Measurements from ENCODE around the gene TUSC7.

The TUSC7 gene

GRCh38 chr3:116702334-116702733 lies 7.2 kb upstream of the TUSC7 start:
- Histone ChIP-seq H3K4me1 (no peaks in the 10 kb centered on the region), H3K4me2 (no peak overlapping the region), H3K36me3 (no peaks in the 10 kb centered on the region), H3K9me3 (replicated peaks in 1 of 11) (no peaks in the 10 kb centered on the region), H4K20me1 (no peaks in the 10 kb centered on the region), H3K9ac (no peak overlapping the region), H3K4me3 (no peak overlapping the region), H3K27ac (no peak overlapping the region), H3K27me3 (no peaks in the 10 kb centered on the region)
- no peak for TF ChIP-seq Cebpa-rat (IDR thresholded peaks at IDR 0.05)

GRCh38 chr3:116707531-116707930 lies 2.0 kb upstream of the TUSC7 start:
- no peak overlapping the region for H3K4me2 ChIP-seq
- no peak overlapping the region for H3K4me3 ChIP-seq
- H3K9ac ChIP-seq = no peak overlapping the region
- H3K4me1 ChIP-seq = no peaks in the 10 kb centered on the region
- no peak overlapping the region for H3K27ac ChIP-seq
- no peaks in the 10 kb centered on the region for H4K20me1 ChIP-seq
- H3K36me3 ChIP-seq = no peaks in the 10 kb centered on the region
- no peaks in the 10 kb centered on the region for H3K27me3 ChIP-seq
- no peaks in the 10 kb centered on the region for H3K9me3 ChIP-seq (replicated peaks in 1 of 11)
- TF ChIP-seq Cebpa-rat (IDR thresholded peaks at IDR 0.05) = no peak

GRCh38 chr3:116716490-116716889 lies 6.9 kb downstream of the TUSC7 start:
- no peaks in the 10 kb centered on the region for H3K36me3 ChIP-seq
- no peak overlapping the region for H3K27ac ChIP-seq

GRCh38 chr3:116717566-116717965 lies 8.0 kb downstream of the TUSC7 start:
- Histone ChIP-seq H4K20me1 (no peaks in the 10 kb centered on the region), H3K4me3 (no peak overlapping the region), H3K4me1 (no peaks in the 10 kb centered on the region), H3K4me2 (no peak overlapping the region), H3K36me3 (no peaks in the 10 kb centered on the region), H3K27ac (no peak overlapping the region), H3K27me3 (no peaks in the 10 kb centered on the region), H3K9me3 (replicated peaks in 1 of 11) (no peaks in the 10 kb centered on the region), H3K9ac (no peak overlapping the region)
- TF ChIP-seq Cebpa-rat (IDR thresholded peaks at IDR 0.05) = no peak

More at GRCh38 chr3:116716490-116716889, 6.9 kb downstream of the TUSC7 start:
- no peak for TF ChIP-seq Cebpa-rat (IDR thresholded peaks at IDR 0.05)
- H3K4me1 ChIP-seq = no peaks in the 10 kb centered on the region
- H3K9ac ChIP-seq = no peak overlapping the region
- H4K20me1 ChIP-seq = no peaks in the 10 kb centered on the region
- H3K9me3 ChIP-seq (replicated peaks in 1 of 11) = no peaks in the 10 kb centered on the region
- no peak overlapping the region for H3K4me3 ChIP-seq
- no peaks in the 10 kb centered on the region for H3K27me3 ChIP-seq
- no peak overlapping the region for H3K4me2 ChIP-seq

- H3K4me3 ChIP-seq = no peak overlapping the region
- H3K4me2 ChIP-seq = no peak overlapping the region
- H3K27ac ChIP-seq = no peak overlapping the region
- H3K36me3 ChIP-seq = no peaks in the 10 kb centered on the region
- no peaks in the 10 kb centered on the region for H3K27me3 ChIP-seq
- H3K4me1 ChIP-seq = no peaks in the 10 kb centered on the region
- H3K9ac ChIP-seq = no peak overlapping the region
- no peaks in the 10 kb centered on the region for H4K20me1 ChIP-seq
- no peaks in the 10 kb centered on the region for H3K9me3 ChIP-seq (replicated peaks in 1 of 11)
- TF ChIP-seq Cebpa-rat (IDR thresholded peaks at IDR 0.05) = no peak
These were observed 18.9 kb downstream of the TUSC7 start for GRCh38 chr3:116728454-116728853.

GRCh38 chr3:116734243-116734642 lies 24.7 kb downstream of the TUSC7 start:
- no peak for TF ChIP-seq Cebpa-rat (IDR thresholded peaks at IDR 0.05)
- Histone ChIP-seq H3K27me3 (no peaks in the 10 kb centered on the region), H3K9me3 (replicated peaks in 1 of 11) (peaks cover 14 to 24% (median 18%) of the 10 kb centered on the region in 11 experiments), H3K4me1 (no peaks in the 10 kb centered on the region), H3K4me2 (no peak overlapping the region), H4K20me1 (no peaks in the 10 kb centered on the region), H3K36me3 (no peaks in the 10 kb centered on the region), H3K27ac (no peak overlapping the region), H3K9ac (no peak overlapping the region), H3K4me3 (no peak overlapping the region)

- no peaks in the 10 kb centered on the region for H3K27me3 ChIP-seq
- H3K27ac ChIP-seq = no peak overlapping the region
- no peak overlapping the region for H3K4me2 ChIP-seq
- no peak overlapping the region for H3K9ac ChIP-seq
- no peak for TF ChIP-seq Cebpa-rat (IDR thresholded peaks at IDR 0.05)
- H3K36me3 ChIP-seq = no peaks in the 10 kb centered on the region
- H3K9me3 ChIP-seq (replicated peaks in 1 of 11) = peaks cover 13 to 20% (median 16%) of the 10 kb centered on the region in 11 experiments
- no peaks in the 10 kb centered on the region for H4K20me1 ChIP-seq
- no peak overlapping the region for H3K4me3 ChIP-seq
- H3K4me1 ChIP-seq = no peaks in the 10 kb centered on the region
These were observed 30.1 kb downstream of the TUSC7 start for GRCh38 chr3:116739678-116740077.

DNA sequence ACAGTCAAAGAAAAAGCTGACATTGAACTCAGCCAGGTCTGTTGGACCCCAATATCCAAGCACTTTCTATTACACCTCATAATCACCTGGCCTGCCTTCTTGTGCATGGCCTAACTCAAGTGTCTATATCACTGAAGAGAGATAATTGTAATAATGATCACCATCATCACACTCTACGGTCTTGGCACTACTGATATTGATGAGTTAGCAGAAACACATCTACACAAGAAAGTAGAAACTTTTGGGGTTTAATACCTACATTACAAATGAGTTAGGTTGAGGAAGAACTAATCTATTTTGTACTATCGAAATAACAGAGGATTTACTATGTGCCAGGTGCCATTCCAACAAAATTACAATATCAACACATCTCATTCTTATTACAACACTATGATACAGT lies 30.7 kb downstream of the TUSC7 start:
- TF ChIP-seq Cebpa-rat (IDR thresholded peaks at IDR 0.05) = no peak
- H3K4me3 ChIP-seq = no peak overlapping the region
- H4K20me1 ChIP-seq = no peaks in the 10 kb centered on the region
- no peaks in the 10 kb centered on the region for H3K27me3 ChIP-seq
- no peaks in the 10 kb centered on the region for H3K4me1 ChIP-seq
- H3K9ac ChIP-seq = no peak overlapping the region
- H3K36me3 ChIP-seq = no peaks in the 10 kb centered on the region
- no peak overlapping the region for H3K4me2 ChIP-seq
- peaks cover 7 to 14% (median 10%) of the 10 kb centered on the region in 11 experiments for H3K9me3 ChIP-seq (replicated peaks in 1 of 11)
- H3K27ac ChIP-seq = no peak overlapping the region

DNA sequence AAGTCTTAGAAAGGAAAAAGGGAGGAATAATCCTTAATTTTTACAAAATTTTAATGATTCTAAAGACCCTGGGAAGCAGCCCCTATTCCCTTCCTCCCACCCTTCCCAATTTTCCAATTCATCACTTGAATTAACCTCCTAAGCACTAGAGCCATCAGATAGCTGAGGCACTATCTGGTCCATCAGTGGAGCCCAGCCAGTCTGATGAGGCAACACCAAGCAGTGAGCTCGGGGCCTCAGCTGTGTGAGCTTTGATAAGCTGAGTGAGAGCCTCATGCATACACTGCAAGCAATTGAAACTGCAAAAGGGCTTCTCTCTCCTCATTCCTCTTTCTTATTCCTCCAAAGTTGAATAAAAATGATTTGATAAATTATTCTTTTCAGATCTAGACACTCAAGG lies 31.9 kb downstream of the TUSC7 start:
- Histone ChIP-seq H4K20me1 (no peaks in the 10 kb centered on the region), H3K9ac (no peak overlapping the region), H3K4me2 (no peak overlapping the region), H3K27ac (no peak overlapping the region), H3K27me3 (no peaks in the 10 kb centered on the region), H3K36me3 (no peaks in the 10 kb centered on the region), H3K9me3 (replicated peaks in 1 of 11) (peaks cover 0 to 2% (median 0%) of the 10 kb centered on the region in 11 experiments; a peak in 2 of 22 replicates), H3K4me1 (no peaks in the 10 kb centered on the region), H3K4me3 (no peak overlapping the region)
- TF ChIP-seq Cebpa-rat (IDR thresholded peaks at IDR 0.05) = no peak

GRCh38 chr3:116743062-116743461 lies 33.5 kb downstream of the TUSC7 start:
- no peaks in the 10 kb centered on the region for H4K20me1 ChIP-seq
- H3K4me3 ChIP-seq = no peak overlapping the region
- no peak overlapping the region for H3K9ac ChIP-seq
- no peaks in the 10 kb centered on the region for H3K36me3 ChIP-seq
- H3K4me1 ChIP-seq = no peaks in the 10 kb centered on the region
- no peaks in the 10 kb centered on the region for H3K9me3 ChIP-seq (replicated peaks in 1 of 11)
- no peak overlapping the region for H3K4me2 ChIP-seq
- no peak overlapping the region for H3K27ac ChIP-seq
- TF ChIP-seq Cebpa-rat (IDR thresholded peaks at IDR 0.05) = no peak
- H3K27me3 ChIP-seq = no peaks in the 10 kb centered on the region

DNA sequence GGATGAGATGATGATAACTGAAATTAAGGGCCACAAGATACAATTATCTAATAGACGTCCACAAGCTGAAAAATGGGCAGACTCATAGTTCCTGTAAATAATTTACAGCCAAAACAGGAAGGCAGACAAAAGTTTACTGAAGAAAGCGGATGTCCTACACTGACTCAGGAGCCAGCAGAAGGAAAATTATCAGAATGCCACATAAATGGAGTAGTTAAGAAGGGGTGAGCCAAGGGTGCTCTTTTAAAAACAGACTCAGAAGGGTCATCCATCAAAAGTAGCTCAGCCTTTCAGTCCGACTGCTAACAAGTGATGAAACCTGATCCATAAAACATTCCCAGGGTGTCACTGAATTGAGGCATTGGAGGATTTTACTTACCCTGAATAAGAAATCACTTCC lies 39.8 kb downstream of the TUSC7 start:
- H3K36me3 ChIP-seq = no peaks in the 10 kb centered on the region
- no peaks in the 10 kb centered on the region for H4K20me1 ChIP-seq
- TF ChIP-seq Cebpa-rat (IDR thresholded peaks at IDR 0.05) = no peak
- no peaks in the 10 kb centered on the region for H3K4me1 ChIP-seq
- H3K9ac ChIP-seq = no peak overlapping the region
- no peak overlapping the region for H3K4me3 ChIP-seq
- H3K27me3 ChIP-seq = no peaks in the 10 kb centered on the region
- H3K9me3 ChIP-seq (replicated peaks in 1 of 11) = no peaks in the 10 kb centered on the region
- H3K27ac ChIP-seq = no peak overlapping the region
- H3K4me2 ChIP-seq = no peak overlapping the region
